ENCODE data around the gene GALNT8.

The GALNT8 gene

DNA sequence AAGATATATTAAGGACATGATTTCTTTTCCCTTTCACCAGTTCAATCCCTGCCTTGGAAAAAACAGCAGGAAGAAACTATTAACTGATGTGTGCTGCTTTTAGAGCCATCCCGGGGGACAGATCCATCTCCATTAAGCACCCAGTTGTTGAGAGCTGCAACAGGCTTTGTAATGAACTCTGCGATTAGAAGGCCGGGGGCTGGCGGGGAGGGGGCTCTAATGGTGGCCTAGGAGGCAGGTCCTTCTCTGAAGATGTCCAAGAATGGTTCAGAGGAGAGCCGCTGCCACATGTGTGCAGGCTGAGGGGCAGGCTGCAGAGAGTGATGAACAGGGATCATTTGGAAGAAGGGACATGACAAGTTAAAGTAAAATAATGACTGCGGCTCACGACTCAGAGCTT, 67.8 kb downstream of the GALNT8 start:
- no peak for DNase-seq (ENCODE audit: low read depth)
- TF ChIP-seq, protein P1, sequence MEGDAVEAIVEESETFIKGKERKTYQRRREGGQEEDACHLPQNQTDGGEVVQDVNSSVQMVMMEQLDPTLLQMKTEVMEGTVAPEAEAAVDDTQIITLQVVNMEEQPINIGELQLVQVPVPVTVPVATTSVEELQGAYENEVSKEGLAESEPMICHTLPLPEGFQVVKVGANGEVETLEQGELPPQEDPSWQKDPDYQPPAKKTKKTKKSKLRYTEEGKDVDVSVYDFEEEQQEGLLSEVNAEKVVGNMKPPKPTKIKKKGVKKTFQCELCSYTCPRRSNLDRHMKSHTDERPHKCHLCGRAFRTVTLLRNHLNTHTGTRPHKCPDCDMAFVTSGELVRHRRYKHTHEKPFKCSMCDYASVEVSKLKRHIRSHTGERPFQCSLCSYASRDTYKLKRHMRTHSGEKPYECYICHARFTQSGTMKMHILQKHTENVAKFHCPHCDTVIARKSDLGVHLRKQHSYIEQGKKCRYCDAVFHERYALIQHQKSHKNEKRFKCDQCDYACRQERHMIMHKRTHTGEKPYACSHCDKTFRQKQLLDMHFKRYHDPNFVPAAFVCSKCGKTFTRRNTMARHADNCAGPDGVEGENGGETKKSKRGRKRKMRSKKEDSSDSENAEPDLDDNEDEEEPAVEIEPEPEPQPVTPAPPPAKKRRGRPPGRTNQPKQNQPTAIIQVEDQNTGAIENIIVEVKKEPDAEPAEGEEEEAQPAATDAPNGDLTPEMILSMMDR (conservative IDR thresholded peaks at IDR 0.05; ENCODE audit: control insufficient read depth, insufficient read depth, low read depth, low read length): no peak
- H3K4me3 ChIP-seq (ENCODE audit: control insufficient read depth, low read depth, low read length): no peak overlapping the region

- H3K4me3 ChIP-seq (ENCODE audit: control insufficient read depth, low read depth, low read length): no peak overlapping the region
- DNase-seq (ENCODE audit: low read depth): no peak
- TF ChIP-seq, protein P1 (conservative IDR thresholded peaks at IDR 0.05; ENCODE audit: control insufficient read depth, insufficient read depth, low read depth, low read length): no peak
Measured at GRCh38 chr12:4789776-4790175, 69.6 kb downstream of the GALNT8 start.

- TF ChIP-seq, protein P1 (conservative IDR thresholded peaks at IDR 0.05; ENCODE audit: control insufficient read depth, insufficient read depth, low read depth, low read length): no peak
- DNase-seq (ENCODE audit: low read depth): no peak
- H3K4me3 ChIP-seq (ENCODE audit: control insufficient read depth, low read depth, low read length): no peak overlapping the region
Measured at GRCh38 chr12:4791497-4791896, 71.3 kb downstream of the GALNT8 start.

GRCh38 chr12:4794491-4794890, 74.3 kb downstream of the GALNT8 start:
- DNase-seq (ENCODE audit: low read depth): no peak
- TF ChIP-seq, protein P1 (conservative IDR thresholded peaks at IDR 0.05; ENCODE audit: control insufficient read depth, insufficient read depth, low read depth, low read length): no peak
- H3K4me3 ChIP-seq (ENCODE audit: control insufficient read depth, low read depth, low read length): no peak overlapping the region

GRCh38 chr12:4796216-4796615, 76.0 kb downstream of the GALNT8 start:
- H3K4me3 ChIP-seq (ENCODE audit: control insufficient read depth, low read depth, low read length): no peak overlapping the region
- TF ChIP-seq, protein P1 (conservative IDR thresholded peaks at IDR 0.05; ENCODE audit: control insufficient read depth, insufficient read depth, low read depth, low read length): no peak
- DNase-seq (ENCODE audit: low read depth): no peak

DNA sequence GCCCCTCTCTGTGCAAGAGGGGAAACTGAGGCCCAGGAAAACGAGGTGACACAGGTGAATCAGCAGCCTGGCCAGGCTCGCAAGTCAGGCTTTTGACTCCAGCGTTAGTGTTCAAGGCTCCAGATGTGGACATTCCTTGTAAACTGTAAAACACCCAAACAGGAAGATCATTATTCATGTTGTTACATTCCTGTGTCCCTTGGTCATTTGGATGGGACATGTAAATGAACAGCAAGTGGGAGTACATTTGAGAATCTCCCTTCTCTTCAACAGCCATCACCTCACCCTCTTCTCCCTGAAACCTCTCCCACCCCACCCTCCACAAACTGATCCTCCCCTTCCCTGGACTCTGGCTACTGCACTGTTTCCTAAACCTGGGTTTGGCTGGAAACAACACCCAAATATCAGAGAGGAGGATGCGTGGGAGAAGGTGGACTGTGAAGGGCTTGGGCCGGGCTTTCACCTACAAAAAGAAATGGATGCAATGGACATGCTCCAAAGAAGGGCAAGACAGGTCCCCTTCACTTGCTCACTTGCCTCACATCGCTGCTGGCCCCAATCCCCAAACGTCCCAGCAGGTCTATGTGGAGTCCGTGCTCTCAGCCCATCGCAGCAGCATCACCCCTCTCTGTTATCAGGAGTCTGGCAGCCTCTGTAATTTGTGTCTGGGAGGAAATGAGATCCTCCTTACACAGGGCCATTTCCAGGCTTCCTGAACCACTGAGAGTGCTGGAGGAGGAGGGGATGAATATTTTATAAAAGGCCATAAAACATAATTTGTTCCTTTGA, 76.7 kb downstream of the GALNT8 start:
- no peak overlapping the region for H3K4me3 ChIP-seq (ENCODE audit: control insufficient read depth, low read depth, low read length)
- TF ChIP-seq, protein P1 (conservative IDR thresholded peaks at IDR 0.05; ENCODE audit: control insufficient read depth, insufficient read depth, low read depth, low read length): no peak
- DNase-seq (ENCODE audit: low read depth): no peak
